H9 (cell line): ENCODE measurements around the gene RPGR. TPM values are rescaled to one million over a fixed set of nuclear protein-coding genes. Genes with fewer than 3 reads are reported as not detected.

Experiments used
- DNase-seq: peaks from one replicate; pipeline ENCODE4 v3.0.0-alpha.2; 2017
- H2AFZ ChIP-seq: one replicate; pipeline ENCODE4 v1.6.1; 2013; ENCODE audit warnings: mild to moderate bottlenecking, low read length, control low read depth, moderate library complexity
- H2AK5ac ChIP-seq: 2 replicates; pipeline ENCODE4 v1.6.1; 2013; ENCODE audit warnings: low read length, control low read depth, mixed read lengths; ENCODE audit not compliant: insufficient read length
- H2BK120ac ChIP-seq: one replicate; pipeline ENCODE4 v1.6.1; 2013; ENCODE audit warnings: low read depth, mild to moderate bottlenecking, low read length, control low read depth, inconsistent platforms; ENCODE audit not compliant: poor library complexity, severe bottlenecking
- H2BK12ac ChIP-seq: 2 replicates; pipeline ENCODE4 v1.6.1; 2013; ENCODE audit warnings: low read length, control low read depth, mixed read lengths, low read depth; ENCODE audit not compliant: insufficient read length
- H2BK15ac ChIP-seq: 2 replicates; pipeline ENCODE4 v1.6.1; 2013; ENCODE audit warnings: low read depth, low read length, control low read depth
- H2BK20ac ChIP-seq: one replicate; pipeline ENCODE4 v1.6.1; 2013; ENCODE audit warnings: low read depth, mild to moderate bottlenecking, low read length, control low read depth, inconsistent platforms; ENCODE audit not compliant: poor library complexity, severe bottlenecking
- H2BK5ac ChIP-seq: 2 replicates; pipeline ENCODE4 v1.6.1; 2013; ENCODE audit warnings: low read length, control low read depth, mixed read lengths; ENCODE audit not compliant: insufficient read length
- H3K14ac ChIP-seq: 2 replicates; pipeline ENCODE4 v1.6.1; 2013; ENCODE audit warnings: low read length, control low read depth; ENCODE audit not compliant: insufficient read depth
- H3K18ac ChIP-seq: 2 replicates; pipeline ENCODE4 v1.6.1; 2013; ENCODE audit warnings: low read depth, mild to moderate bottlenecking, mixed read lengths, low read length, control low read depth; ENCODE audit not compliant: insufficient read length
- H3K23ac ChIP-seq: 2 replicates; pipeline ENCODE4 v1.6.1; 2013; ENCODE audit warnings: low read length, control low read depth, mixed read lengths, low read depth; ENCODE audit not compliant: insufficient read length
- H3K23me2 ChIP-seq: 2 replicates; pipeline ENCODE4 v1.6.1; 2013; ENCODE audit warnings: low read depth, mild to moderate bottlenecking, mixed read lengths, low read length, control low read depth; ENCODE audit not compliant: insufficient read length, poor library complexity, severe bottlenecking
- H3K27ac ChIP-seq: 2 replicates; pipeline ENCODE4 v1.5.1; 2013; ENCODE audit warnings: low read length, control low read depth, mixed read lengths, low read depth; ENCODE audit not compliant: insufficient read length
- H3K27me3 ChIP-seq: 2 replicates; pipeline ENCODE4 v1.6.1; 2013; ENCODE audit warnings: low read length, control low read depth, inconsistent platforms; ENCODE audit not compliant: insufficient read depth
- H3K4ac ChIP-seq: 2 replicates; pipeline ENCODE4 v1.6.1; 2013; ENCODE audit warnings: low read depth, mild to moderate bottlenecking, control low read depth, inconsistent platforms, low read length, moderate library complexity
- H3K4me1 ChIP-seq: 2 replicates; pipeline ENCODE4 v1.6.1; 2013; ENCODE audit warnings: low read length, control low read depth, inconsistent platforms; ENCODE audit not compliant: insufficient read depth
- H3K4me2 ChIP-seq: 2 replicates; pipeline ENCODE4 v1.6.1; 2013; ENCODE audit warnings: low read length, control low read depth, mixed read lengths; ENCODE audit not compliant: insufficient read length, insufficient read depth
- H3K56ac ChIP-seq: 2 replicates; pipeline ENCODE4 v1.6.1; 2013; ENCODE audit warnings: low read depth, mild to moderate bottlenecking, mixed read lengths, low read length, control low read depth; ENCODE audit not compliant: insufficient read length
- H3K79me1 ChIP-seq: 2 replicates; pipeline ENCODE4 v1.6.1; 2013; ENCODE audit warnings: low read depth, mild to moderate bottlenecking, moderate library complexity, low read length, control low read depth, inconsistent platforms; ENCODE audit not compliant: insufficient read depth, poor library complexity, severe bottlenecking
- H3K79me2 ChIP-seq: 2 replicates; pipeline ENCODE4 v1.6.1; 2013; ENCODE audit warnings: low read length, control low read depth, inconsistent platforms; ENCODE audit not compliant: insufficient read depth
- H3K9ac ChIP-seq: 2 replicates; pipeline ENCODE4 v1.6.1; 2013; ENCODE audit warnings: low read length, control low read depth, mixed read lengths; ENCODE audit not compliant: insufficient read length; ENCODE audit errors: extremely low read depth
- H3K9me3 ChIP-seq: one replicate; pipeline ENCODE4 v1.6.1; 2013; ENCODE audit warnings: low read depth, low read length, inconsistent platforms; ENCODE audit not compliant: control insufficient read depth
- H3T11ph ChIP-seq: one replicate; pipeline ENCODE4 v1.6.1; 2013; ENCODE audit warnings: mild to moderate bottlenecking, low read length, control low read depth, inconsistent platforms
- H4K20me1 ChIP-seq: one replicate; pipeline ENCODE4 v1.6.1; 2013; ENCODE audit not compliant: control insufficient read depth, insufficient read length, insufficient read depth
- H4K5ac ChIP-seq: 2 replicates; pipeline ENCODE4 v1.6.1; 2013; ENCODE audit warnings: low read depth, mild to moderate bottlenecking, mixed read lengths, low read length, control low read depth; ENCODE audit not compliant: insufficient read length
- H4K8ac ChIP-seq: replicated peaks from 2 replicates; pipeline ENCODE4 v1.6.1; 2013; ENCODE audit warnings: low read length, control low read depth, mixed read lengths, low read depth; ENCODE audit not compliant: insufficient read length
- H4K91ac ChIP-seq: 2 replicates; pipeline ENCODE4 v1.6.1; 2013; ENCODE audit warnings: low read depth, mild to moderate bottlenecking, moderate library complexity, mixed read lengths, low read length, control low read depth; ENCODE audit not compliant: insufficient read length
- H3K27ac Mint-ChIP-seq, 3 experiments: 2 replicates in 2 of 3; 3 replicates in 1 of 3; pipeline ENCODE4 v1.8.0; 2020 to 2021; ENCODE audit warnings: mixed read lengths in 3 of 3, mild to moderate bottlenecking in 1 of 3, moderate library complexity in 1 of 3
- H3K27me3 Mint-ChIP-seq: 2 replicates; pipeline ENCODE4 v1.8.0; 2021; ENCODE audit warnings: low read depth, mild to moderate bottlenecking, moderate library complexity, mixed read lengths
- H3K36me3 Mint-ChIP-seq, 3 experiments: 2 replicates in 2 of 3; 3 replicates in 1 of 3; pipeline ENCODE4 v1.8.0; 2020 to 2021; ENCODE audit warnings: low read depth in 3 of 3, mixed read lengths in 3 of 3; ENCODE audit not compliant: insufficient read depth in 1 of 3
- H3K4me1 Mint-ChIP-seq, 2 experiments: 2 replicates each; pipeline ENCODE4 v1.8.0; 2020; ENCODE audit warnings: mixed read lengths in 2 of 2
- H3K4me3 Mint-ChIP-seq, 2 experiments: 2 replicates in 1 of 2; 3 replicates in 1 of 2; pipeline ENCODE4 v1.8.0; 2020 to 2021; ENCODE audit warnings: mild to moderate bottlenecking in 2 of 2, mixed read lengths in 2 of 2, moderate library complexity in 1 of 2
- H3K9me3 Mint-ChIP-seq, 2 experiments: 2 replicates in 1 of 2; 3 replicates in 1 of 2; pipeline ENCODE4 v1.8.0; 2020; ENCODE audit warnings: mild to moderate bottlenecking in 2 of 2, mixed read lengths in 2 of 2, moderate library complexity in 1 of 2
- total RNA-seq: library from RNA; stranded (reverse); gene quantifications from 2 replicates; pipeline ENCODE4 v1.2.1, GENCODE V29; 2021
- TF ChIP-seq, protein P1 (sequence below): fragments of 200-600 bp; sonication (generic); conservative IDR thresholded peaks from 3 replicates; pipeline ENCODE4 v1.8.0; 2021; ENCODE audit warnings: antibody characterized with exemption, mild to moderate bottlenecking

The RPGR gene
- total RNA-seq, 1 experiment from 2014 or later, result 7.3 TPM

DNA sequence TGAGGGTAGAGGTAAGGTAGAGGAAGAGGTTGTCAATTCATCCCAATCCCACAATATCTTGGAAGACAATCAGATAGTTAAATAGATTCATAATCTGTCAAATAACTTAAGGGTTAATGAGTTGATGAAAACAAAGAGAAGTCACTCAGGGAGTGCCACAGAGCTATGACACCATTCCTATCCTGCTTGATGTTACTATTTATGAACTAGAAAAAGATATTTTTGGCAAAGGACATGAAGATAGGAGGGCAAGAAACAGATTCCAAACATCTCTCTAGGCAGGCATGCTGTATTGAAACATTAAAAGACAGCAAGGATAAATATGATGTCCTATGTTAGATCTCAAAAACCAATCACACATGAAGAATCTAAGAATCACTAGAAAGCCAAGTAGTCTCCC, 103.1 kb downstream of the RPGR start:
- Histone ChIP-seq H3K4me2 (no peak overlapping the region), H4K8ac (no peak overlapping the region), H3K18ac (no peak overlapping the region), H2AFZ (no peak overlapping the region), H2BK120ac (no peak overlapping the region), H3K14ac (no peak overlapping the region), H3K79me1 (no peaks in the 10 kb centered on the region), H3K9ac (no peak overlapping the region), H3K23ac (no peak overlapping the region), H3K4ac (no peak overlapping the region), H4K91ac (no peak overlapping the region), H3K27me3 (peaks cover 13% of the 10 kb centered on the region; the same call in 1 of the 2 replicates), H2BK15ac (no peak overlapping the region), H3K4me1 (no peaks in the 10 kb centered on the region; the same call in 1 of the 2 replicates), H2BK12ac (no peak overlapping the region), H3K23me2 (peaks cover 10% of the 10 kb centered on the region), H2AK5ac (no peak overlapping the region), H4K20me1 (no peaks in the 10 kb centered on the region), H3K56ac (no peak overlapping the region), H3K9me3 (no peaks in the 10 kb centered on the region), H2BK20ac (no peak overlapping the region), H4K5ac (no peak overlapping the region), H3K27ac (no peak overlapping the region), H2BK5ac (no peak overlapping the region), H3T11ph (no peak overlapping the region), H3K79me2 (no peaks in the 10 kb centered on the region)
- H3K4me3 Mint-ChIP-seq, result no peak overlapping the region
- TF ChIP-seq, protein P1, sequence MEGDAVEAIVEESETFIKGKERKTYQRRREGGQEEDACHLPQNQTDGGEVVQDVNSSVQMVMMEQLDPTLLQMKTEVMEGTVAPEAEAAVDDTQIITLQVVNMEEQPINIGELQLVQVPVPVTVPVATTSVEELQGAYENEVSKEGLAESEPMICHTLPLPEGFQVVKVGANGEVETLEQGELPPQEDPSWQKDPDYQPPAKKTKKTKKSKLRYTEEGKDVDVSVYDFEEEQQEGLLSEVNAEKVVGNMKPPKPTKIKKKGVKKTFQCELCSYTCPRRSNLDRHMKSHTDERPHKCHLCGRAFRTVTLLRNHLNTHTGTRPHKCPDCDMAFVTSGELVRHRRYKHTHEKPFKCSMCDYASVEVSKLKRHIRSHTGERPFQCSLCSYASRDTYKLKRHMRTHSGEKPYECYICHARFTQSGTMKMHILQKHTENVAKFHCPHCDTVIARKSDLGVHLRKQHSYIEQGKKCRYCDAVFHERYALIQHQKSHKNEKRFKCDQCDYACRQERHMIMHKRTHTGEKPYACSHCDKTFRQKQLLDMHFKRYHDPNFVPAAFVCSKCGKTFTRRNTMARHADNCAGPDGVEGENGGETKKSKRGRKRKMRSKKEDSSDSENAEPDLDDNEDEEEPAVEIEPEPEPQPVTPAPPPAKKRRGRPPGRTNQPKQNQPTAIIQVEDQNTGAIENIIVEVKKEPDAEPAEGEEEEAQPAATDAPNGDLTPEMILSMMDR, result no peak
- DNase-seq, result no peak
- peaks cover 39% of the 10 kb centered on the region for H3K27me3 Mint-ChIP-seq
- H3K36me3 Mint-ChIP-seq, result no peaks in the 10 kb centered on the region; a peak in 1 of 7 replicates
- H3K9me3 Mint-ChIP-seq, result peaks cover 70 to 71% of the 10 kb centered on the region in 2 experiments
- H3K4me1 Mint-ChIP-seq, result peaks cover 8 to 18% of the 10 kb centered on the region in 2 experiments; a peak in 3 of 4 replicates
- no peak overlapping the region for H3K27ac Mint-ChIP-seq
